Amygdala (tissue), 56 donors: Measurements from ENCODE around the gene STK24.

Source experiments
- DNase-seq, 56 donors: peaks; one replicate each; lab custom pipeline; 2025; lab: John Stamatoyannopoulos, UW

Gene STK24

GRCh38 chr13:98515818-98516465 lies 61.0 kb downstream of the STK24 start:
- DNase-seq: no peak

- DNase-seq: no peak
These were observed 62.6 kb downstream of the STK24 start for GRCh38 chr13:98514288-98514687.

GRCh38 chr13:98513837-98514236 lies 63.1 kb downstream of the STK24 start:
- no peak for DNase-seq

GRCh38 chr13:98512774-98513665 lies 63.9 kb downstream of the STK24 start:
- peak in 1 of 56 donors; percentile 11 for DNase-seq

GRCh38 chr13:98511435-98511834 lies 65.5 kb downstream of the STK24 start:
- no peak for DNase-seq

GRCh38 chr13:98510156-98510509 lies 66.8 kb downstream of the STK24 start:
- no peak for DNase-seq

GRCh38 chr13:98509271-98510155 lies 67.4 kb downstream of the STK24 start:
- peak in 3 of 56 donors; percentile 8 to 30 (median 17) for DNase-seq

GRCh38 chr13:98508685-98509084 lies 68.2 kb downstream of the STK24 start:
- DNase-seq: no peak

- DNase-seq: no peak
These were observed 68.6 kb downstream of the STK24 start for GRCh38 chr13:98508280-98508679.

GRCh38 chr13:98507282-98507797 lies 69.6 kb downstream of the STK24 start:
- peak in 11 of 56 donors; percentile 14 to 51 (median 26) for DNase-seq

- no peak for DNase-seq
These were observed 70.1 kb downstream of the STK24 start for GRCh38 chr13:98506728-98507230.

GRCh38 chr13:98506322-98506721 lies 70.6 kb downstream of the STK24 start:
- no peak for DNase-seq

- DNase-seq: no peak
These were observed 71.7 kb downstream of the STK24 start for GRCh38 chr13:98505217-98505616.

- no peak for DNase-seq
These were observed 72.4 kb downstream of the STK24 start for GRCh38 chr13:98504371-98504963.

- no peak for DNase-seq
These were observed 72.9 kb downstream of the STK24 start for GRCh38 chr13:98504029-98504351.

- DNase-seq: no peak
These were observed 73.5 kb downstream of the STK24 start for GRCh38 chr13:98503175-98504028.

- DNase-seq: no peak
These were observed 75.9 kb downstream of the STK24 start for GRCh38 chr13:98500963-98501421.

GRCh38 chr13:98496966-98497365 lies 79.9 kb downstream of the STK24 start:
- DNase-seq: no peak

- no peak for DNase-seq
These were observed 80.5 kb downstream of the STK24 start for GRCh38 chr13:98496479-98496791.
